HCT116 (cell line): ENCODE data around the gene FAM171A1. TPM values are rescaled to one million over a fixed set of nuclear protein-coding genes. Genes with fewer than 3 reads are reported as not detected.

Experiments
- ATAC-seq: fragments of 200-7000 bp; cut with Tn5 transposase; 2 replicates; pipeline ENCODE4 v1.9.1; 2020; ENCODE audit warnings: mild to moderate bottlenecking, moderate library complexity
- BruUV-seq: library from RNA; stranded (reverse); fragments of 400-500 nt; replicated peaks from 2 replicates; lab custom pipeline; 2021; lab: Mats Ljungman, UMichigan
- CTCF ChIA-PET: fragments of 300-600 bp; sonication (Branson Sonifier 250); formaldehyde crosslinking; loops from one replicate; lab custom pipeline; 2021; ENCODE audit warnings: antibody characterized with exemption; lab: Charles Lee
- POLR2A ChIA-PET: fragments of 300-600, 350-600 bp; sonication (Branson Sonifier 250); formaldehyde crosslinking; loops from one replicate; lab custom pipeline; 2021; ENCODE audit warnings: antibody characterized with exemption; lab: Charles Lee
- RAD21 ChIA-PET, 2 experiments: fragments of 300-600 bp; sonication (Branson Sonifier 250); formaldehyde crosslinking; loops; one replicate each; lab custom pipeline; 2023; ENCODE audit warnings: low total read pairs in 2 of 2; ENCODE audit not compliant: uncharacterized antibody in 2 of 2, unreplicated experiment in 2 of 2, low non-redundant PET in 1 of 2; lab: Charles Lee
- DNase-seq: peaks from one replicate; pipeline ENCODE4 v3.0.0-alpha.2; 2010; ENCODE audit warnings: low read depth, low spot score
- H2AFZ ChIP-seq: fragments of 200-600 bp; shearing (Covaris generic), sonication (generic); 2 replicates; pipeline ENCODE4 v1.6.1; 2017; ENCODE audit warnings: low read depth, mixed run types, mixed read lengths, antibody characterized with exemption, low read length; ENCODE audit not compliant: poor library complexity, severe bottlenecking
- H3K27ac ChIP-seq: 2 replicates; pipeline ENCODE4 v1.5.1; 2012; ENCODE audit warnings: low read depth, low read length
- H3K27me3 ChIP-seq: fragments of 200-600 bp; sonication (generic); 2 replicates; pipeline ENCODE4 v1.6.1; 2016; ENCODE audit warnings: mixed run types, low read length, mixed read lengths; ENCODE audit not compliant: insufficient read depth
- H3K36me3 ChIP-seq, 2 experiments: fragments of 200-500 bp in 1 of 2; fragments of 200-600 bp in 1 of 2; sonication (Bioruptor generic) in 1 of 2; sonication (generic) in 1 of 2; 2 replicates each; pipeline versions ENCODE4 v1.5.1 to v1.6.1; 2014 to 2016; ENCODE audit warnings: low read length in 2 of 2, inconsistent platforms in 1 of 2, mixed read lengths in 1 of 2, mixed run types in 1 of 2; ENCODE audit not compliant: insufficient read depth in 2 of 2, control insufficient read depth in 1 of 2
- H3K4me1 ChIP-seq, 2 experiments: fragments of 200-600 bp in 1 of 2; sonication (generic) in 1 of 2; 2 replicates each; pipeline versions ENCODE4 v1.5.1 to v1.6.1; 2012 to 2017; ENCODE audit warnings: low read length in 2 of 2, inconsistent platforms in 1 of 2, mild to moderate bottlenecking in 1 of 2, mixed read lengths in 1 of 2, mixed run types in 1 of 2, moderate library complexity in 1 of 2; ENCODE audit not compliant: insufficient read depth in 2 of 2, control insufficient read depth in 1 of 2
- H3K4me2 ChIP-seq: fragments of 200-600 bp; sonication (generic); 2 replicates; pipeline ENCODE4 v1.6.1; 2017; ENCODE audit warnings: mixed run types, low read length, mixed read lengths
- H3K4me3 ChIP-seq, 2 experiments: fragments of 200-600 bp in 1 of 2; sonication (generic) in 1 of 2; replicated peaks in 1 of 2; 2 replicates each; pipeline ENCODE4 v1.5.1; 2011 to 2016; ENCODE audit warnings: low read length in 2 of 2, control low read depth in 1 of 2, low read depth in 1 of 2, mild to moderate bottlenecking in 1 of 2, mixed read lengths in 1 of 2, mixed run types in 1 of 2
- H3K79me2 ChIP-seq: fragments of 200-600 bp; sonication (generic); 2 replicates; pipeline ENCODE4 v1.6.1; 2017; ENCODE audit warnings: mild to moderate bottlenecking, mixed run types, low read length, moderate library complexity, mixed read lengths; ENCODE audit not compliant: insufficient read depth
- H3K9ac ChIP-seq: fragments of 200-600 bp; sonication (generic); 2 replicates; pipeline ENCODE4 v1.6.1; 2016; ENCODE audit warnings: low read length, mixed read lengths
- H3K9me2 ChIP-seq: fragments of 200-600 bp; sonication (generic), shearing (Covaris generic); 2 replicates; pipeline ENCODE4 v1.6.1; 2017; ENCODE audit warnings: mixed run types, mild to moderate bottlenecking, moderate library complexity; ENCODE audit not compliant: insufficient read depth
- H3K9me3 ChIP-seq, 2 experiments: fragments of 200-500 bp in 1 of 2; fragments of 200-600 bp in 1 of 2; sonication (Bioruptor generic) in 1 of 2; sonication (generic) in 1 of 2; 2 replicates each; pipeline ENCODE4 v1.6.1; 2014 to 2017; ENCODE audit warnings: low read length in 2 of 2, mixed read lengths in 2 of 2, inconsistent platforms in 1 of 2, low read depth in 1 of 2, mild to moderate bottlenecking in 1 of 2, mixed run types in 1 of 2, moderate library complexity in 1 of 2; ENCODE audit not compliant: control insufficient read depth in 1 of 2, insufficient read depth in 1 of 2
- H4K20me1 ChIP-seq: fragments of 200-600 bp; sonication (generic), shearing (Covaris generic); 2 replicates; pipeline ENCODE4 v1.6.1; 2017; ENCODE audit warnings: mixed run types, mild to moderate bottlenecking, moderate library complexity; ENCODE audit not compliant: insufficient read depth
- CBX3 ChIP-seq: IDR thresholded peaks from 2 replicates; pipeline ENCODE4 v1.6.1; 2012; ENCODE audit warnings: low read depth
- EGR1 ChIP-seq: IDR thresholded peaks from 2 replicates; pipeline ENCODE4 v1.6.1; 2012; ENCODE audit warnings: low read depth
- EZH2 ChIP-seq: fragments of 200-600 bp; sonication (generic); IDR thresholded peaks from 2 replicates; pipeline ENCODE4 v1.6.1; 2017; ENCODE audit warnings: antibody characterized with exemption, mixed run types
- EZH2phosphoT487 ChIP-seq: fragments of 200-600 bp; IDR thresholded peaks from 2 replicates; pipeline ENCODE4 v1.6.1; 2018; ENCODE audit warnings: antibody characterized with exemption, borderline replicate concordance
- JUND ChIP-seq: IDR thresholded peaks from 2 replicates; pipeline ENCODE4 v1.6.1; 2012
- POLR2A ChIP-seq: IDR thresholded peaks from 2 replicates; pipeline ENCODE4 v1.7.0; 2011; ENCODE audit warnings: borderline replicate concordance; ENCODE audit not compliant: insufficient read depth, insufficient read length; ENCODE audit errors: extremely low read depth
- RAD21 ChIP-seq: IDR thresholded peaks from 2 replicates; pipeline ENCODE4 v1.6.1; 2012; ENCODE audit warnings: low read depth, mild to moderate bottlenecking
- SIN3A ChIP-seq: IDR thresholded peaks from 2 replicates; pipeline ENCODE4 v1.6.1; 2012; ENCODE audit warnings: low read depth
- TCF7L2 ChIP-seq: IDR thresholded peaks from 2 replicates; pipeline ENCODE4 v1.7.0; 2011; ENCODE audit warnings: borderline replicate concordance, inconsistent platforms; ENCODE audit not compliant: insufficient read depth, insufficient read length; ENCODE audit errors: extremely low read depth
- ZFX ChIP-seq: fragments of 450-650 bp; IDR thresholded peaks from 2 replicates; pipeline ENCODE4 v1.6.1; 2017
- ZNF274 ChIP-seq: fragments of 200-500 bp; sonication (Bioruptor generic); IDR thresholded peaks from 2 replicates; pipeline ENCODE4 v1.6.1; 2014; ENCODE audit warnings: mild to moderate bottlenecking, low read depth, low read length, inconsistent platforms
- intact Hi-C: fragments of 100-400 bp; cut with micrococcal nuclease; formaldehyde crosslinking; loops from 2 replicates; pipeline ENCODE4 v1.10.0; 2022
- total RNA-seq: library from RNA; stranded (reverse); gene quantifications from one replicate; pipeline ENCODE4 v1.2.1, GENCODE V29; 2021; ENCODE audit not compliant: unreplicated experiment
- TF ChIP-seq, protein P1 (sequence below): IDR thresholded peaks from 2 replicates; pipeline ENCODE4 v1.6.1; 2012
- TF ChIP-seq, protein P2 (sequence below): IDR thresholded peaks from 2 replicates; pipeline ENCODE4 v1.6.1; 2012; ENCODE audit warnings: low read depth
- TF ChIP-seq, protein P3 (sequence below): IDR thresholded peaks from 2 replicates; pipeline ENCODE4 v1.6.1; 2012
- TF ChIP-seq, protein P4 (sequence below), 3 experiments: fragments of 200-600 bp in 1 of 3; sonication (generic) in 1 of 3; IDR thresholded peaks in 2 of 3; conservative IDR thresholded peaks in 1 of 3; 2 replicates each; pipeline ENCODE4 v1.5.1; 2012 to 2017; ENCODE audit warnings: low read depth in 2 of 3, low read length in 2 of 3, antibody characterized with exemption in 1 of 3, borderline replicate concordance in 1 of 3, control low read depth in 1 of 3, mild to moderate bottlenecking in 1 of 3, mixed read lengths in 1 of 3, mixed run types in 1 of 3, moderate library complexity in 1 of 3; ENCODE audit not compliant: insufficient read depth in 1 of 3

Gene FAM171A1
- total RNA-seq, 1 experiment from 2014 or later, result 32.5 TPM

DNA sequence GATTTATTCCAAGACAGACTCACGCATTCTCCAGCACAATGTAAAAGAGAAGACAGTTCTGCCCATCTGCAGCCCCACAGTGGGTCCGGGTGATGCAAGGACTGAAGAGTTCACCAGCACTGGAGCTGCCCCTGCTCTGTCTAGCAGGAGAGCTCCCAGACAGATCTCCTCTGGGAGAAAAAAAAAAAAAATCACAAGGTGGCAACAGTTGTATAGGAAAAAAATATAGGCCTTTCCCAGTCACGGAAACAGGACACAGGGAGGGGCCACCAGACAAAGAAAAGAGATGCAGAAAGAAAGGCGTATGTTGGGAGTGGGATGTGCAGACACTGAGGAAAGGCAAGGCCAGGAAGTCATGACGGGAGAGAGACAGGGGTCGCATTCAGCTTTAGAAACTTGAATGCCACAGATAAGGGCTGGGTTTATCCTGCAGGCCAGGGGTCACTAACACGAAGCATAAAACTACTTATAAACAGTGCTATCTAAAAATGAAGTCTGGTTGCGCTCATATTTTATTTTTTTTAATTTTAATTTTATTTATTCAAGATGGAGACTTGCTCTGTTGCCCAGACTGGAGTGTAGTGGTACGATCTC is 54.1 kb downstream of the FAM171A1 start:
- H3K27me3 ChIP-seq, result no peaks in the 10 kb centered on the region
- no peaks in the 10 kb centered on the region for H3K4me1 ChIP-seq
- no peak for DNase-seq
- BruUV-seq, result no TSS peak
- H3K27ac ChIP-seq, result no peak overlapping the region
- intact Hi-C loops, result no loop called here
- no peak for TF ChIP-seq EZH2
- no peak for TF ChIP-seq CBX3
- TF ChIP-seq, protein P1, sequence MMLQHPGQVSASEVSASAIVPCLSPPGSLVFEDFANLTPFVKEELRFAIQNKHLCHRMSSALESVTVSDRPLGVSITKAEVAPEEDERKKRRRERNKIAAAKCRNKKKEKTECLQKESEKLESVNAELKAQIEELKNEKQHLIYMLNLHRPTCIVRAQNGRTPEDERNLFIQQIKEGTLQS, result no peak
- no peak for TF ChIP-seq EGR1
- no peak for TF ChIP-seq ZFX
- TF ChIP-seq POLR2A, result no peak
- no peak for TF ChIP-seq JUND
- TF ChIP-seq, protein P2, sequence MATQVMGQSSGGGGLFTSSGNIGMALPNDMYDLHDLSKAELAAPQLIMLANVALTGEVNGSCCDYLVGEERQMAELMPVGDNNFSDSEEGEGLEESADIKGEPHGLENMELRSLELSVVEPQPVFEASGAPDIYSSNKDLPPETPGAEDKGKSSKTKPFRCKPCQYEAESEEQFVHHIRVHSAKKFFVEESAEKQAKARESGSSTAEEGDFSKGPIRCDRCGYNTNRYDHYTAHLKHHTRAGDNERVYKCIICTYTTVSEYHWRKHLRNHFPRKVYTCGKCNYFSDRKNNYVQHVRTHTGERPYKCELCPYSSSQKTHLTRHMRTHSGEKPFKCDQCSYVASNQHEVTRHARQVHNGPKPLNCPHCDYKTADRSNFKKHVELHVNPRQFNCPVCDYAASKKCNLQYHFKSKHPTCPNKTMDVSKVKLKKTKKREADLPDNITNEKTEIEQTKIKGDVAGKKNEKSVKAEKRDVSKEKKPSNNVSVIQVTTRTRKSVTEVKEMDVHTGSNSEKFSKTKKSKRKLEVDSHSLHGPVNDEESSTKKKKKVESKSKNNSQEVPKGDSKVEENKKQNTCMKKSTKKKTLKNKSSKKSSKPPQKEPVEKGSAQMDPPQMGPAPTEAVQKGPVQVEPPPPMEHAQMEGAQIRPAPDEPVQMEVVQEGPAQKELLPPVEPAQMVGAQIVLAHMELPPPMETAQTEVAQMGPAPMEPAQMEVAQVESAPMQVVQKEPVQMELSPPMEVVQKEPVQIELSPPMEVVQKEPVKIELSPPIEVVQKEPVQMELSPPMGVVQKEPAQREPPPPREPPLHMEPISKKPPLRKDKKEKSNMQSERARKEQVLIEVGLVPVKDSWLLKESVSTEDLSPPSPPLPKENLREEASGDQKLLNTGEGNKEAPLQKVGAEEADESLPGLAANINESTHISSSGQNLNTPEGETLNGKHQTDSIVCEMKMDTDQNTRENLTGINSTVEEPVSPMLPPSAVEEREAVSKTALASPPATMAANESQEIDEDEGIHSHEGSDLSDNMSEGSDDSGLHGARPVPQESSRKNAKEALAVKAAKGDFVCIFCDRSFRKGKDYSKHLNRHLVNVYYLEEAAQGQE, result no peak
- TF ChIP-seq, protein P3, sequence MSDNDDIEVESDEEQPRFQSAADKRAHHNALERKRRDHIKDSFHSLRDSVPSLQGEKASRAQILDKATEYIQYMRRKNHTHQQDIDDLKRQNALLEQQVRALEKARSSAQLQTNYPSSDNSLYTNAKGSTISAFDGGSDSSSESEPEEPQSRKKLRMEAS, result no peak
- TF ChIP-seq ZNF274, result no peak
- TF ChIP-seq SIN3A, result no peak
- TF ChIP-seq, protein P4, sequence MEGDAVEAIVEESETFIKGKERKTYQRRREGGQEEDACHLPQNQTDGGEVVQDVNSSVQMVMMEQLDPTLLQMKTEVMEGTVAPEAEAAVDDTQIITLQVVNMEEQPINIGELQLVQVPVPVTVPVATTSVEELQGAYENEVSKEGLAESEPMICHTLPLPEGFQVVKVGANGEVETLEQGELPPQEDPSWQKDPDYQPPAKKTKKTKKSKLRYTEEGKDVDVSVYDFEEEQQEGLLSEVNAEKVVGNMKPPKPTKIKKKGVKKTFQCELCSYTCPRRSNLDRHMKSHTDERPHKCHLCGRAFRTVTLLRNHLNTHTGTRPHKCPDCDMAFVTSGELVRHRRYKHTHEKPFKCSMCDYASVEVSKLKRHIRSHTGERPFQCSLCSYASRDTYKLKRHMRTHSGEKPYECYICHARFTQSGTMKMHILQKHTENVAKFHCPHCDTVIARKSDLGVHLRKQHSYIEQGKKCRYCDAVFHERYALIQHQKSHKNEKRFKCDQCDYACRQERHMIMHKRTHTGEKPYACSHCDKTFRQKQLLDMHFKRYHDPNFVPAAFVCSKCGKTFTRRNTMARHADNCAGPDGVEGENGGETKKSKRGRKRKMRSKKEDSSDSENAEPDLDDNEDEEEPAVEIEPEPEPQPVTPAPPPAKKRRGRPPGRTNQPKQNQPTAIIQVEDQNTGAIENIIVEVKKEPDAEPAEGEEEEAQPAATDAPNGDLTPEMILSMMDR (IDR thresholded peaks at IDR 0.05 in 2 of 3, conservative IDR thresholded peaks at IDR 0.05 in 1 of 3; ENCODE audit: borderline replicate concordance in 1 of 3, insufficient read depth in 1 of 3, low read depth in 2 of 3, low read length in 2 of 3), result no peak
- no peak for TF ChIP-seq EZH2phosphoT487
- no peak for TF ChIP-seq RAD21
- no peak for TF ChIP-seq TCF7L2
- H3K9me3 ChIP-seq, result no peaks in the 10 kb centered on the region
- H3K4me2 ChIP-seq, result no peak overlapping the region
- H4K20me1 ChIP-seq, result no peaks in the 10 kb centered on the region
- peaks cover 13% of the 10 kb centered on the region for H3K79me2 ChIP-seq
- RAD21 ChIA-PET, result no interaction called here
- no peak overlapping the region for H3K4me3 ChIP-seq
- CTCF ChIA-PET, result no interaction called here
- H2AFZ ChIP-seq, result no peak overlapping the region
- POLR2A ChIA-PET, result no interaction called here
- H3K36me3 ChIP-seq, result no peaks in the 10 kb centered on the region
- H3K9me2 ChIP-seq, result no peaks in the 10 kb centered on the region
- H3K9ac ChIP-seq, result no peak overlapping the region
- no peak for ATAC-seq
